HG03432 (cell line): ENCODE results near the gene KRT6B.
"Not testable (repeated sequence)": the region's sequence is repeated elsewhere in the genome, so short reads cannot be mapped to it uniquely, and the experiment has no call there.

ENCODE experiments used
- ATAC-seq: cut with Tn5 transposase; IDR thresholded peaks from one replicate; pipeline ENCODE4 v1.9.1; 2021; ENCODE audit warnings: mild to moderate bottlenecking, moderate library complexity; ENCODE audit not compliant: unreplicated experiment

The KRT6B gene

DNA sequence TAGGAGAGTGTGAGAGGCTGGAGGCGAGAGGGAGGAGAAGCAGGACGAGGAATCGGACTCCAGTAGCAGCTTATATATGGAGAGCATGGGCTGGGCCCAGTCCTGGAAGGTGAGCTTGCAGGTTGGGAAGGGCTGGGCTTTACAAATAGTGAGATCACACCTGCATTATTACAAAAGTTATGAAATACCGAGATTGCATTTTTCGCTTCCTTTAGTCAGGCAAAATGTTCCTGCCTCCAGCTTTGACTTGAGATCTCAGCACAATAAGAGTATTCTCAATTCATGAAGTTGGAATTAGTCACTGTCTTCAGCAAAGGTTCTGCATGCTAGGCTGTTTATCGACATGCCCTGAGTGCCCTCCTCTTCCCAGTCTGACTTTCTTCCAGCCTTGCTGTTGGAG is at the start of gene KRT6B:
Gene KRT6B (minus strand): TSS at position 46 of the 400 bp plus-strand sequence. CDS start 68 bp downstream, outside the sequence.
- no peak for ATAC-seq

DNA sequence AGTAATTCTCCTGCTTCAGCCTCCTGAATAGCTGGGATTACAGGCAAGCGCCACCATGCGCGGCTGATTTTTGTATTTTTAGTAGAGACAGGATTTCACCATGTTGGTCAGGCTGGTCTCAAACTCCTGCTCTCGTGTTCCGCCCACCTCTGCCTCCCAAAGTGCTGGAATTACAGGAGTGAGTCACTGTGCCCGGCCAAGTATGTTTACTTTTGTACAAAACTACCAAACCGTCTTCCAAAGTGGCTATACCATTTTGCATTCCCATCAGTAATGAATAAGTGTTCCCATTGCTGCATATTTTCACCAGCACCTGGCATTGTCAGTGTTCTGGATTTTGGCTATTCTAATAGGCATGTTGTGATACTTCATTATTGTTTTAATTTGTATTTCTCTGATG is 49.5 kb upstream of the KRT6B start:
- ATAC-seq, result no peak

DNA sequence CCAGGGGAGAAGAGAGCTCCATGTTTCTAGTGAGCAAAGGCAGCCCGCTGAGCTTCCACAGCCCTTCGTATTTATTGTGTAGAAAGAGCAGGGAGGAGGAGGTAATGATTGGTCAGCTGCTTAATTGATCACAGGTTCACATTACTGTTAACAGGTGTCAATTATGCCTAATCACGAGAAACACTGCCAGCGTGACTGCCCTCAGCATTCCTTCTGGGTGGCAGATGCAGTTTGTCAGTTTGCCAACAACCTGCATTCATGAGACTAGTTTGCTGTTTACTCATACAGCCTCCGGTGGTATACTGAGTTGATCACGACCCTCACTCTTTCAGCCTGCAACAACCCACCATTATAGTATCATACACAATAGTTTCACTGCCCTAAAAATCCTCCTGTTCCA is 48.6 kb upstream of the KRT6B start:
- not testable (repeated sequence) for ATAC-seq

DNA sequence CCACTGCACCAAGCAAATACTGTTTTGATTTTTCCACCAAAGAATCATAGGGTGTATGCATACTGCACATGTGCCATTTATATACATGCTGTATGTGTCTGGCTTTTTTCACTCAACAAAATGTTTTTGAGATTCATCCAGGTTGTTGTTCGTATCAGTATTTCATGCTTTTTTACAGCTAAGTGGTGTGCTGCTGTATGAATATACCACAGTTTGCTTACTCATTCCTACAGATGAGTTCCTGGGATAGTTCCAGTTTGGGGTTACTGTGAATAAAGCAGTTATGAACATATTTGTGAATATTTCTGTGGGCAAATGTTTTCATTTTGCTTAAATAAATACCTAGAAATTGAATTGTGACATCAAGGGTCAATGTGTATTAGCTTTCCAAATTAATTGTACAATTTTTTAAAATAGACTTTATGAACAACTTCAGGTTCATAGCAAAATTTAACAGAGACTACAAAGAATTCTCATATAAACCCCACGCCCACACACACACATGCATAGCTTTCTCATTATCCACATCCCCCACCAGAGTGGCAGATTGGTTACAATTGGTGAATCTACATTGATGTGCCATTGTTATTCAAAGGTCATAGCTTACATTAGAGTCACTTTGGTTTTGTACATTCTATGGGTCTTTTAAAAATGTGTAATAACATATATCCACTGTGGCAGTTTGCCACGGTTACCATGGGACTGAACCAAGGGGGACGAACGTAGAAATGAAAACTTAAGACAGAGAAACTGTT is 48.0 kb upstream of the KRT6B start:
- no peak for ATAC-seq

DNA sequence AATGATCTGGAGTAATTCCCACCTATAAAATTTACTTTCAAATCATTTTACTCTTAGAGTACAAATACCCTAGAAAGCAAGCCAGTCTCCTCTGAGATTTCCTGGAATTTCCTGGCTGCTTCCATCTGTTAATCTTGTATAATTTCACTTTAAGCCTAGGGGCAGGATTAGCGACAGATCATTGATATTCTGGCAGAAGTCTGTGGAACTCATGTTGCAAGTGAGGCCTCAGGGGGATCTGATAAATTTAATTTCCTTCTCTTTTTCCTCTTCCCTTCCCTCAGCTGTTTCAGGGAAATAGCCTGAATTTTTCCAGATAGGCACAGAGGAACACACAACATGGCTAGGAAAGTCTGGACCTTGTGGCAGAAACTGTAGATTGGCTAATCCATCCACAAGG is 47.0 kb upstream of the KRT6B start:
- no peak for ATAC-seq

DNA sequence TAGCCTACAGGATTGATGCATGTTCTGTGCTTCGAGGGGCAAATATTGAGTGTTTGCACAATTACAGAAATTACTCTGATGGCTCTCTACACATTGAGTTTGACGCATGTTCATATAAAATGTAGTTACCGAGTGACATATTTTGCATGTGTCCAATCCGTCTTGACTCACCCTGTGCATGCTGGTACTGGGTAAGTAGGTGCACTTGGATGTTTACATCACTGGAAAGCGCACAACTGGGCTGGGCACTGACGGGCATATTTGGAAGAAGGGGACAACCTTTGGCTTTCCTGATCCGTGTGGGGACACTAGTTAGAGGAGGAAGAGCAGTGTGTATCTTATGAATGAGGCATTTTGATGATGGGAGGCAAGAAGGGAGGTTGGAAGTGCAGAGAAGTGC is 46.0 kb upstream of the KRT6B start:
- no peak for ATAC-seq

DNA sequence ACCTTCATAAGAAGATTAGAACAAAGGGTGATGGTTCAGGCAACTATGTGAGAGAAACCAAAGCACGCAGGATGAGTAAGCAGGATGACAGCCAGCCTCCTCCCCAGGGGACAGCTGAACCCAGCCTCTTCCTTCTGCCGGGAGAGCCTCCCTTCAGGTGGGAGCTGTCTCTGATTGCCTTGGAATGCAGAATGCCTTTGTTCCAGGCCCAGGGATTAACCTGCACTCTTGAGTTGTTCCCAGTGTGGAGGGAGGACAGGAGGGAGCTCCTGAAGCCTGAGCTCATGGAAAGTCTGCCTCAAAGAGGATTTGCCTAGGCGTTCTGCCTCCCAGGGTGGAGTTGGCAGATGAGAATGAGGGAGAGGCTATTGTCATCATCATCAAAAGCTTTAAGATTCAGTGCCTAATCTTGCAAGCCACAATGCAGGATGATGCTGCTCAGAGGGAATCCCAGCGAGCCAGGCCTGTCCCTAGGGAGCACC is 44.7 kb upstream of the KRT6B start:
- ATAC-seq, result no peak

DNA sequence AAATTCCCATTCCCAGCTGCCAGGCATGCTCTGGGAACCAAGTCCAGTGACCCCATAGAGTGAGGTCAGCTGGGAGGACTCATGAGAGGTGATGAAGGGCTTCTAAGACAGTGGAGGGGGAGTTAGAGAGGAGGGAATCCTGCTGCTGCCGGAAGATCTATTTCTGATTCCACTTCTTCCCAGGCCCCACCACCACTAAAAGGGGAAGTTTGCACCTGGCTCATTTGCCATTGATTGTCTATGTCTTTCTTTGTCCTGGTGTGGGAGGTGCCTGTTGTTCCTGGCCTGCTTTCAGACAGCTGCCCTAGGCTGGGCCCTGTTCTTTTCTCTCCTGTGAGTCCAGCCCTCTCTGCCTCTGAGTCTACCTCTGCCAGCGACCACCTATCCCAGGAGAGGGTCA is 44.1 kb upstream of the KRT6B start:
- no peak for ATAC-seq

DNA sequence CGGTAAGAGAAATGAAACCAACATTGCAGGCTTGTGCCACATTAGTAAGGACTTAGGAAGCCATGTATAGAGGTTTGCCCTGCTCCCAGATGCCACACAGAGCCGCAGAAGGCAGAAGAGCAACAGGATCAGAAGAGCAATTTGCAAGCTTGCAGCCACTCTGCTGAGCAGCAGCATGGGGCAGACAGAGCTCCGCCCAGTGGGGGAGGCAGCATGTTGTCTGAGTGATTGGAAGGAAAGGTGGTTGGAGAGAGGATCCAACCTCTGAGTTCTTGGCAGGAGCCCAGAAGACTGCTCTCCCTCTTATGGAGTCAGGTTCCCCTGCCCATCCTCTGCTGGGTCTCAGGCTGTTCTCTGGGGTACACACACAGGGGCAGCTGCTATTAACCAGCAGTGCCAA is 43.4 kb upstream of the KRT6B start:
- ATAC-seq, result no peak

DNA sequence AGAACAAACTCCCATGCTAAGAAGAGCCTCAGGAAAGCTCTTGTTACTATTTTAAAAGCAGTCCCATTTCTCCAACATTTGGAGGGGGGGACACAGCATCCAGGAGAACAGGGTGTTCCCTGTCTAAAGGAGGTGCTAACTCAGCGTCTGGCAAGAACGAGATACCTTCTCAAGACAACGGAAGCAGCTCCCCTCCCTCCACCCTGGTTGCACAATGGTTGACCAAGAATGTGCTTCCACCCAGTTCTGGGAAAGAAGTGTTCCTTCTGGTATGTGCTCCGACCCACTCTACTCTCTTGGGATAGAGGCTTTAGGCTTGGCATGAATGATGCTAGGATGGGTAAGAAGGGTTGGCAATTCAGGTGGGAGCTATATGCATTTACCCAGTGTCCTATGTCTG is 42.6 kb upstream of the KRT6B start:
- no peak for ATAC-seq

DNA sequence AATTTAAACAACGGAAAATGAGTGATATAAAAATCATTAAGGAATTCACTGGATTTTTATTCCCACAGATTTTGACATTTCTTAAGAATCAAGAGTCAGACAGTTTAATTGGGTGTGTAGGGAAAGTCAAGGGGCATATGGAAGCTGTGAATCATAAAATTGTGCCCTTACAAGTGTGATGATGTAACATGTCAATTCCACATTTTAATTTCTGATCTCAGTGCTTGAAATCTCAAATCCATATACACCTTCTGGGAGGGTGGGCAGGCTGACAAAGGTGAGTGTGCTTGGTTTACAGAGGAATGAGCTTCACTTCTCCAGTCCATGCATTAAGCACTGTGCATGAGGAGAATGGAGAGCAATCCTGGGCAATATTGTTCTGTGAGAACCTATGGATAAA is 42.2 kb upstream of the KRT6B start:
- no peak for ATAC-seq

DNA sequence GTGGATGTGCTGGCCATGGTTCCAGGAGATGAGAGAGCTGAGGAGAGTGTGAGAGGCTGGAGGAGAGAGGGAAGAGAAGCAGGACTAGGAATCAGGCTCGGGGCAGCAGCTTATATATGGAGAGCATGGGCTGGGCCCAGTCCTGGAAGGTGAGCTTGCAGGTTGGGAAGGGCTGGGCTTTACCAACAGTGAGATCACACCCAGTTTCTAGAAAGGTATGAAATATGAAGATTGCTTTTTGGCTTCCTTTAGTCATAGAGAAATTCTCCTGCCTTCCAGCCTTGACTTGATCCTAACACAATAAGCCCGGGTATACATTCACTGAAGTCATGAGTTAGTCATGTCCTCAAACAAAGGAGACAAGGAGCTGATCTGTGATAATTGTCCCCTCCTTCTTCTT is 41.2 kb upstream of the KRT6B start, which contains the start of gene KRT6A:
Gene KRT6A (minus strand): TSS at position 86 of the 400 bp plus-strand sequence. CDS start 69 bp downstream, at position 17.
- ATAC-seq, result no peak

DNA sequence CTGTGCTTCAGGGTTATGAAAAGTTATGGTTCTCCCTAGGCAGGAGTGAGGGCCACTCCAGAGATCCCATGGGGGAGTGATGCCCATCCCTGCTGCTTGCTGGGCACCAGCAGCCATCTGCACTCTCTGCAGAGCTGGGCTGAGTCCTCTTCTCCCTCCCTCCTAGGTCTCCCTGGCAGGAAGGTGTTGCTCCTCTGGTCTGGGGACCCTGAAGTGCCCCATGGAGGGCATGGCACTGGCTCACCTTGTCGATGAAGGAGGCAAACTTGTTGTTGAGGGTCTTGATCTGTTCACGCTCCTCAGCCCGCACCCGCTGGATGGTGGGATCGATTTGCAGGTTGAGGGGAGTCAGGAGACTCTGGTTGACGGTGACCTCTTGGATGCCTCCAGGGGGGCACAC is 40.5 kb upstream of the KRT6B start:
- not testable (repeated sequence) for ATAC-seq

DNA sequence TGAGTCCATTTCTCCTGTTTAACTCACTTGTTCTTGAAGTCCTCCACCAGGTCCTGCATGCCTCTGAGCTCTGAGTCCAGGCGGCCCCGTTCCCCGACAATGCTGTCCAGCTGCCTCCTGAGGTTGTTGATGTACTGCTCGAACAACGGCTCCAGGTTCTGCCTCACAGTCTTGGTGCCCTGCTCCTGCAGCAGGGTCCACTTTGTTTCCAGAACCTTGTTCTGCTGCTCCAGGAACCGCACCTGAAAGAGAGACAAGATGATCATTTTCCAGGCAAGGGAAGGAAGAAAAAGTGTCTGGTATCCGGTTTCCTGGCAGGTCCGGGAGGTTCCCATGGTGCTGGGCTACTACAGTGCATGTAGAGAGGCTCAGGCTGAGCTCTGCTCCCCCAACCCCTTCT is 39.5 kb upstream of the KRT6B start:
- not testable (repeated sequence) for ATAC-seq

DNA sequence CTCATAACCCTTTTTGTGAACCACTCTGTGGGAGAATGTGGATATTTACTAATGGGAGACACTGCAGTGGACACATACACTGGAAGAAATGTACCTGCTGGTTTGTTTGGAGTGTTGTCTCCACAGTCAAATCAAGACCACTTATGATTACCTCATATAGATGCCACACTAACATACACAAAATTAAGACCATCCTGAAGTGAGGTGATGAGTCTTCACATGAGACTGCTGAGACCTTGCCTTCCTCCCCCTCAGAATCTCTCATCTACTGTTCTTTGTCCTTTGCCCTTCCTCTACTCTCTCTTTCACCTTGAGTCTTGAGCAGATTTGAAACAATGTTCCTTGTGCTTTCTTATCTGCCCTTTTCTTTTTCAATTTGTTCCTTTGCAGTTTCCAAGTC is 36.8 kb upstream of the KRT6B start:
- ATAC-seq, result no peak

DNA sequence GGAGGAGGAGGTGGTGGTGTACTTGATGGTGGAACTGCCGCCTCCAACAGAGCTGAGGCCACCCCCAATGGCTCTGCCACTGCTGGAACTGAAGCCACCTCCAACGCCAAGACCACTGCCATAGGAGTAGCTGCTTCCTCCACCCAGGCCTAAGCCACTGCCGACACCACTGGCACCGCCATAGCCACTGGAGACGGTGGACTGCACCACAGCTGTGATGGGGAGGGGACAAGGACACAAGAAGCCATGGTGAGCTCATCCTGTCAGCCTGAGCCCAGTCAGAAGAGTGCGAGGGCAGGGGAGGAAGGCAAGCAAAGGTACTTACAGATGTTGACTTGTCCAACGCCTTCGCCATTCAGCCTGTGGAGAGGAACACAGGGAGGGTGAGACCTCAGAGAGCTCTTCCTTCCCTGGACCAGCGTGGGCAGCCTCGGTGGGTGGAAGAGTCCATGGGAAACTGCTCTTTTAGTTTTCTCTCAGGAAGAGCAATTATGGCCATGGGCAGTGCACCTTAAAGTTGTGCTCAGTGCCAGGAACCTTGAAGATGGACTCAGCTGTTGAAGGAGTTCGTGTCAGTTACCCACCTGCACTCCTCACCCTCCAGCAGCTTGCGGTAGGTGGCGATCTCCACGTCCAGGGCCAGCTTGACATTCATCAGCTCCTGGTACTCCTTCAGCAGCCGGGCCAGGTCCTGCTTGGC is 35.9 kb upstream of the KRT6B start:
- not testable (repeated sequence) for ATAC-seq

DNA sequence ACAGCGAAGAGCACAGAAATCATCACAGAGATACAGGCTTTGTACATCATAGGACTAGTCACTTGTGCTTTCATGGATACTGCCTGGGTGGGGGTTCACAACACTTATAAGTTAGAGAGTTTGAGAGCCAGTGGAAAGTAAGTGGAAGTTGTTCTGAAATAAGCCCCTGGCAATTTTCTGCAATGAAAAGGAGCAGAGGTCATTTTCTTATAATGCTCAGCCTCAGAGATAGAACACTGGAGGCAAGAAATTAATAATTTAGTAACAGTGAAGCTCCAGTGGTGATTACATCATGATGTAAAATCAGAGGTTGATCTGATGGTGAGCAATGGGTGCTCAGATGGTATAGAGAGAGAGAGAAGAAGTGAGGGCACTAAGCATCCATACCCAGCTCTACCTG is 35.3 kb upstream of the KRT6B start:
- no peak for ATAC-seq

DNA sequence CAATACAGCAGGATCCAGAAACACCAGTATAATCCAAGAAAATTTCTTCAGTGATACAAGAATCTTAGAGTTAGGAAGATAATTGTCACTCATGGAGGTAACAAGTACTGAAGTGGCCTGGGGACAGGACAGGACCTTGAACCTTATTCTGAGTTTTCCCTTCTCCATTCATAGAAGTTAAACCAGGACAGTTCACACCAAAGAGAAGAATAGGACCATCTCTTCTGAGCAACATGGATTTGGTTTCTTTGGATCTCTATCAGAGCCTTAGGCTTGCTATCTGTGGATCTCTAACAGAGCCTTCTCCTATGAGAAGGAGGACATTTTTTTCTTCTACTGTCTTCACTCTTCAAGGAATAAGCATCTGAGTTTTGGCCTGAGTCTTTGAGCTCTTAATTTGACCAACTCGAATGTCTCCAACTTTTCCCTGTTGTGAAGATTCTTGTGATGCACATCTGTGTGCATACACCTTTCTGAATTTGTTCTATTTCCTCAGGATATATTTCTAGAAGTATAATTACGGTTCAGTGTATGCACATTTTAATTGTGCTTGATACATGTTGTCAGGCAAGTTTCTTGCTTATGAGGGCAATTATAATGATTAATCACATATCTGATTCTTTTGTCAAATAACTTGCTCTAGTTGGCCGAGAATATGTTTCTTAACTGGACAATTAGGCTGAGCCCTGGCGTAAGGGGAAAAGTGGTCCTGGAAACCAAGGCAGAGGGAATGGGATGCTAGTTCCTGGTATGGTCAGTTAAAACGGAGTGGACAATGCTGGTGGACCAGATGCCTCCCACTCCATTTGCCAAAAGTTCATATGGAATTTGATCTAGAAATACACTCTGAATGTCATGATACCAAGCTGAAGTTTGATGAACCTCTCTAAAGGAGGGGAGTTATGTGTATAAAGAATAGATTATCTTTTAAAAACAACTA is 34.5 kb upstream of the KRT6B start:
- no peak for ATAC-seq

DNA sequence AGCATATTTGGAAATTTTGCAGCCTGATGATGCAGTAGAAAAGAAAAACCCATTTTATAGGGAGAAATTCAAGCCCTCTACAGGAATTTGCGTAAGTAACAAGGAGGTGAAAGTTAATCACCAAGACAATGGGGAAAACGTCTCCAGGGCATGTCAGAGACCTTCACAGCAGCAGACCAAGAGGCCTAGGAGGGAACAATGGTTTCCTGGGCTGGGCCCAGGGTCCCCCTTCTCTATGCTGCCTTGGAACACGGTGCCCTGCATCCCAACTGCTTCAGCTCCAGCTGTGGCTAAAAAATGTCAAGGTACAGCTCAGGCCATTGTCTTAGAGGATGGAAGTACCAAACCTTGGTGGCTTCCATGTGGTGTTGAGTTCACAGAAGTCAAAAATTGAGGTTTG is 28.1 kb upstream of the KRT6B start:
- ATAC-seq, result no peak

DNA sequence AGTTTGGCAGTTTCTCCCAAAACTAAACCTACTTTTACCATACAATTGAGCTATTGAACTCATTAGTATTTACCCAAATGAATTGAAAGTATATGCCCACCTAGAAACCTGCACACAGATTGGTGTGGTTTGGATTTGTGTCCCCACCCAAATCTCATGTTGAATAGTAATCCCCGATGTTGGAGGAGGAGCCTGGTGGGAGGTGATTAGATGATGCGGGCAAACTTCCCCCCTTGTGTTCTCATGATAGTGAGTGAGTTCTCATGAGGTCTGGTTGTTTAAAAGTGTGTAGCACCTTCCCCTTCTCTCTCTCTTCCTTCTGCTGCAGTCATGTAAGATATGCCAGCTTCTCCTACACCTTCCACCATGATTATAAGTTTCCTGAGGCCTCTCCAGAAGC is 25.7 kb upstream of the KRT6B start:
- no peak for ATAC-seq

DNA sequence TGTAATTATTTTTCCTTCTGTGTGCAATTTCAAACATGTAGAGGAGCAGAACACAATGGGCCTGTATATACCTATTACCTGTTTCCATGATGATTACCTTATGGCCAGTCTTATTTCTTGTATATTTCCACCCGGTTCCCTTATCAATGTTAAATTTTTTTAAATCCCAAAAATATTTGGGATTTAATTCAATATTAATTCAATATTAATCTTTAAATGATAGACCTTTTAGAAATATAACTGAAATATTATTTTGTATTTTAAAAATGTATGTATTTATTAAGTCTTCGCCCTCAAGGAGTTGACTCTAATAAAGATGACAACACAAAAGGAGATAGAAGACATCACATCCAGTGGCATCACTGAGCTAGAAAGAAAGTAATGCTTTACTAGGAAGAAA is 22.3 kb upstream of the KRT6B start:
- no peak for ATAC-seq
